H1 (cell line): ENCODE results near the gene DDX1.

Experiments used
- CHD1 ChIP-seq: IDR thresholded peaks from 2 replicates; pipeline ENCODE4 v1.6.1; 2012; ENCODE audit warnings: low read depth, low read length, improper control_type of control experiment
- CTCF ChIP-seq, 3 experiments: IDR thresholded peaks; 1 replicate in 2 of 3; 2 replicates in 1 of 3; pipeline versions ENCODE4 v1.5.1 to v1.6.1; 2011; ENCODE audit warnings: low read length in 3 of 3, mild to moderate bottlenecking in 3 of 3, inconsistent platforms in 2 of 3, low read depth in 1 of 3, moderate library complexity in 1 of 3; ENCODE audit not compliant: insufficient read depth in 1 of 3; ENCODE audit errors: control extremely low read depth in 1 of 3
- GABPA ChIP-seq: IDR thresholded peaks from 2 replicates; pipeline ENCODE4 v1.6.1; 2011; ENCODE audit warnings: mild to moderate bottlenecking, low read length, moderate library complexity, borderline replicate concordance; ENCODE audit not compliant: insufficient read depth
- GTF2F1 ChIP-seq: IDR thresholded peaks from 2 replicates; pipeline ENCODE4 v1.6.1; 2012; ENCODE audit warnings: low read depth, low read length, improper control_type of control experiment, borderline replicate concordance
- POLR2A ChIP-seq, 2 experiments: IDR thresholded peaks; 1 replicate in 1 of 2; 2 replicates in 1 of 2; pipeline ENCODE4 v1.6.1; 2011; ENCODE audit warnings: low read depth in 2 of 2, low read length in 2 of 2, mild to moderate bottlenecking in 2 of 2; ENCODE audit errors: control extremely low read depth in 1 of 2
- POLR2AphosphoS5 ChIP-seq: IDR thresholded peaks from 2 replicates; pipeline ENCODE4 v1.6.1; 2011; ENCODE audit warnings: low read depth, low read length
- SUZ12 ChIP-seq: fragments of 200-600 bp; sonication (generic); IDR thresholded peaks from 2 replicates; pipeline ENCODE4 v1.6.1; 2012; ENCODE audit warnings: mild to moderate bottlenecking, inconsistent platforms, low read length, moderate library complexity, mixed read lengths
- ZNF274 ChIP-seq: IDR thresholded peaks from 2 replicates; pipeline ENCODE4 v1.7.0; 2012; ENCODE audit warnings: low read length, borderline replicate concordance; ENCODE audit errors: extremely low read depth

DNA sequence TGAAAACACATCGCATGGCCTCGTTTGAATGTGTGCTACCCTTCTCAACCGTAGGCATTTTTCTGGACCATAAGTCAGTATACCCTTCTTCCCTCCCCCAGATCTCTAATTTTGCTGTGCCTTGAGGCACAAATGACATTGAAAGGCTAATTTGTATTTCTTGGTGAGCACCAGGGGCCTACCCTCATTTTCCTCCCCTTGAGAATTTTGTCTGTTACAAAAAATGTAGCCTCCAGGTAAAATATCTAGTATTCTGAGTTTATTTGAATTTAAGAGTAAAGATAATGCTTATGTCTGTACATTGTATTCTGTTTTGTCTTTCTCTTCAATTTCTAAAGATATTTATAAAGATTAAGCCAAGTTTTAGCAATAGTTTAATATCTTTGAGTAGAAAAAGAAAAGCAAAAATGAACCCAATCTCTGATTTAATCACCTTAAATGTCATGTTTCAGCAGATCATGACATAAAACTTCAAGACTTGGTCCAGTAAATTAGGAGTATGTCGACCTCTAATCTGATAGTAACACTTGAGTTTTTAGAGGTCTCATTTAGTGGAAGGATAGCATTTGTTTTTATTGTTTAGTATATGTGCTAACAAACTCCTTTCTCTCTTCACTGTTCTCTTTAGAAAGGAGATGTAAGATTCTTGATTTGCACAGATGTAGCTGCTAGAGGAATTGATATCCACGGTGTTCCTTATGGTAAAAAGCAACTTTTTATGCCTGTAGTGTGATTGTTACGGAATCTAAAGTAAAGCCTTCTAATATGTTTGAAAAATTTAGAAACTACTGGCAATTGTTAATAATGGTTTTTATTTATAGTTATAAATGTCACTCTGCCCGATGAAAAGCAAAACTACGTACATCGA lies 36.4 kb downstream of the DDX1 start:
- no peak for TF ChIP-seq POLR2AphosphoS5
- no peak for TF ChIP-seq CHD1
- no peak for TF ChIP-seq CTCF (IDR thresholded peaks at IDR 0.05; ENCODE audit: control extremely low read depth in 1 of 3, insufficient read depth in 1 of 3, low read depth in 1 of 3, low read length in 3 of 3)
- no peak for TF ChIP-seq GABPA
- TF ChIP-seq SUZ12, result no peak
- TF ChIP-seq POLR2A (IDR thresholded peaks at IDR 0.05; ENCODE audit: control extremely low read depth in 1 of 2, low read depth in 2 of 2, low read length in 2 of 2), result no peak
- TF ChIP-seq GTF2F1, result no peak
- no peak for TF ChIP-seq ZNF274
